Hematopoietic multipotent progenitor cell treated with erythropoietin and hydrocortisone succinate and interleukin-3 and kit ligand, for 4 days (in vitro differentiated cells): ENCODE data around the gene NR6A1.

ENCODE experiments used
- DNase-seq: peaks from one replicate; pipeline ENCODE4 v3.0.0-alpha.2; 2015

Gene NR6A1

GRCh38 chr9:124771021-124771866 is at the start of gene NR6A1:
TSS of gene NR6A1 (minus strand) at chr9:124771311.
- DNase-seq, result peak; percentile 98

GRCh38 chr9:124818431-124819281 is 47.5 kb upstream of the NR6A1 start:
- peak; percentile 54 for DNase-seq

GRCh38 chr9:124815601-124816000 is 44.5 kb upstream of the NR6A1 start:
- no peak for DNase-seq

- no peak for DNase-seq
Observed at GRCh38 chr9:124814164-124814535, 43.0 kb upstream of the NR6A1 start.

GRCh38 chr9:124813501-124814163 is 42.5 kb upstream of the NR6A1 start:
- DNase-seq, result no peak

GRCh38 chr9:124813041-124813440 is 41.9 kb upstream of the NR6A1 start:
- no peak for DNase-seq

- peak; percentile 15 for DNase-seq
Observed at GRCh38 chr9:124812441-124812876, 41.3 kb upstream of the NR6A1 start.

- no peak for DNase-seq
Observed at GRCh38 chr9:124810663-124811355, 39.7 kb upstream of the NR6A1 start.

GRCh38 chr9:124809741-124810500 is 38.8 kb upstream of the NR6A1 start:
- DNase-seq, result no peak

GRCh38 chr9:124809211-124809610 is 38.1 kb upstream of the NR6A1 start:
- no peak for DNase-seq

- DNase-seq, result peak; percentile 18
Observed at GRCh38 chr9:124808246-124808956, 37.3 kb upstream of the NR6A1 start.

- no peak for DNase-seq
Observed at GRCh38 chr9:124805186-124805585, 34.1 kb upstream of the NR6A1 start.

- no peak for DNase-seq
Observed at GRCh38 chr9:124803911-124804310, 32.8 kb upstream of the NR6A1 start.

- DNase-seq, result no peak
Observed at GRCh38 chr9:124802426-124802825, 31.3 kb upstream of the NR6A1 start.

GRCh38 chr9:124801356-124801755 is 30.2 kb upstream of the NR6A1 start:
- no peak for DNase-seq

GRCh38 chr9:124800306-124801259 is 29.5 kb upstream of the NR6A1 start:
- peak; percentile 50 for DNase-seq

- no peak for DNase-seq
Observed at GRCh38 chr9:124799274-124800006, 28.3 kb upstream of the NR6A1 start.

GRCh38 chr9:124797343-124798103 is 26.4 kb upstream of the NR6A1 start:
- no peak for DNase-seq
